Heart left ventricle (tissue), 13 donors: ENCODE measurements around the gene TNFAIP8L3.

Source experiments
- CTCF ChIP-seq, 12 donors: fragments of 200-600 bp; sonication (generic) in 4 of 12; IDR thresholded peaks; one replicate each; pipeline versions ENCODE4 v1.5.0 to v1.8.0; 2018 to 2022; ENCODE audit warnings: antibody characterized with exemption in 12 of 12, mild to moderate bottlenecking in 5 of 12
- POLR2A ChIP-seq, 2 donors: fragments of 450-650 bp; IDR thresholded peaks; one replicate each; pipeline ENCODE4 v1.6.1; 2017; ENCODE audit warnings: antibody characterized with exemption in 2 of 2, mild to moderate bottlenecking in 2 of 2, moderate library complexity in 2 of 2
- donor health status: ischemic (EF 13 %, LVEDD 7.1; RV severe dilation, severe dysfunction).
- donor health status: DM: no; HTN: yes; CAD: no.
- donor health status: DM: no; HTN: no; CAD: no.
- donor health status: ischemic (EF 25% LVEDD 6.9; RV normal size, moderate dysfunction).
- donor health status: ischemic (EF 25% LVEDD 5.7; RV mildly dilated, moderate dysfunction).
- donor health status: ischemic (EF 35%, LVEDD 5.7; RV mildly dilated, moderate dysfunction).
- donor health status: nonischemic (EF 11% LVEDD 7.7; RV severe dilation, severe dysfunction).
- donor health status: DM: yes; HTN: yes; CAD: no.
- donor health status: PGD.
- donor health status: ischemic (EF 29% LVEDD 5.4; RV normal size, mild dysfunction).
- donor health status: nonischemic (EF 23%, LVEDD 6.1; RV moderate dilation, normal function).

DNA sequence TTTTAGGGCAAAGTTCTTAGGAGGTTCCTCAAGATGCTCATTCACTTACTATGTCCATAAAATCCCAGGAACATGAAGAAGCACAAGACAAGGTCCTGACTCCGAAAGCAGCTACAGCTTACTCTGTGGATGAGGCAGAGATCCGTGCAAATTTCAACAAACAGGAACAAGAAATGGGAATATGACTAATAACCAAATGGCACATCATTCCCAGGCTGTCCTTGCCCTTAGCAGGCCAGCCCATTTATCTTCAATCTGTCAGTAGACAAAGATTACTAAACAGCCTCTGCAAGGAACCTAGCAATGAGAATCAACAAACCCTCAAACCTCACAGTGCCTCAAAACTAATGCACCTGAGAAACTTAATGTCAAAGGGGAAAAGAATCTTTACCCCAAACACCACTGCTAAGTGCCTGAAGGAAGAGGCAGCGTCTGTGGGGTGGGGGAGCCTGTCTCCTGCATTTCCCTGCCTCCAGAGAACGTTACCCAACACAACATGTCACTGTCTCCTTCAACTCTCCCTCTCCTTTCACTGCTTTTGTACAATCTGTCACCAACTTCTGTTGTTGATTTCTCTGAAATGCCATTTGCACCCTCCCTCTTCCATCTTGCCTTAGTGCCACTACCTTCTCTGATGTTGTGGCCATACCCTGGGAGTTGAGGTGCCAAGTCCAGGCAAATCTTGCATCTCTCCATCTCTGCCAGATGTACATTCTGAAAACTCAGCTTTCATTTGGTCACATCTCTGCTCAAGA lies 4.8 kb downstream of the TNFAIP8L3 start:
- TF ChIP-seq POLR2A (IDR thresholded peaks at IDR 0.05) (no peak), CTCF (IDR thresholded peaks at IDR 0.05) (no peak)
